ENCODE results near the gene PTHLH.

PTHLH gene

GRCh38 chr12:27957366-27957765 lies 15.2 kb downstream of the PTHLH start:
- TF ChIP-seq REST (IDR thresholded peaks at IDR 0.05; ENCODE audit: insufficient read depth in 1 of 2, low read depth in 2 of 2, low read length in 2 of 2): no peak
- TF ChIP-seq FOXP2 (optimal IDR thresholded peaks at IDR 0.05; ENCODE audit: borderline replicate concordance, extremely low read depth, extremely low read length, insufficient read depth): no peak
- no peak for TF ChIP-seq POLR2AphosphoS5 (IDR thresholded peaks at IDR 0.05; ENCODE audit: low read depth, low read length)
- no peak for TF ChIP-seq SIN3A (IDR thresholded peaks at IDR 0.05; ENCODE audit: borderline replicate concordance, insufficient read depth, low read length)
- no peak for TF ChIP-seq TAF1 (IDR thresholded peaks at IDR 0.05; ENCODE audit: borderline replicate concordance, insufficient read depth, low read length)

DNA sequence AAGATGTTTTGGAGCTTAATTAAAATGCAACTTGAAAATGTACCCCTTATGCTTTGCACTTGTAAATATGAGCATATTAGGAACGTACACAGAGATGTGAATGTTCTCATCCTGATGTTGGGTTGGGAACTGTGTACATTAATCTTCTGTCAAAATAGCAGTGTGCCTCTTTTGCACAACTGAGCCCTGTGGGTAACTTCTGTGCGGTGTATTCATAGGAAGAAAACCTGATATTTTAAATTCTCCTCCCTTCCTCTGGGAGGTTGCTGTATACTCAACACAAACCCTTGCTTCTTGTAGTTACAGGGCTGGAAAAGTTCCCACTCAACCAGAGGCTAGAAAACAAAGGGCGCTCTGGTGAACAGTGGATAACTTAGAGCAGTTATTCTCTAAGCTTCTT lies 18.7 kb downstream of the PTHLH start:
- no peak for TF ChIP-seq POLR2AphosphoS5 (IDR thresholded peaks at IDR 0.05; ENCODE audit: low read depth, low read length)
- no peak for TF ChIP-seq TAF1 (IDR thresholded peaks at IDR 0.05; ENCODE audit: borderline replicate concordance, insufficient read depth, low read length)
- no peak for TF ChIP-seq SIN3A (IDR thresholded peaks at IDR 0.05; ENCODE audit: borderline replicate concordance, insufficient read depth, low read length)
- no peak for TF ChIP-seq FOXP2 (optimal IDR thresholded peaks at IDR 0.05; ENCODE audit: borderline replicate concordance, extremely low read depth, extremely low read length, insufficient read depth)
- TF ChIP-seq REST (IDR thresholded peaks at IDR 0.05; ENCODE audit: insufficient read depth in 1 of 2, low read depth in 2 of 2, low read length in 2 of 2): no peak

GRCh38 chr12:27953348-27953747 lies 19.2 kb downstream of the PTHLH start:
- no peak for TF ChIP-seq REST (IDR thresholded peaks at IDR 0.05; ENCODE audit: insufficient read depth in 1 of 2, low read depth in 2 of 2, low read length in 2 of 2)
- TF ChIP-seq POLR2AphosphoS5 (IDR thresholded peaks at IDR 0.05; ENCODE audit: low read depth, low read length): no peak

DNA sequence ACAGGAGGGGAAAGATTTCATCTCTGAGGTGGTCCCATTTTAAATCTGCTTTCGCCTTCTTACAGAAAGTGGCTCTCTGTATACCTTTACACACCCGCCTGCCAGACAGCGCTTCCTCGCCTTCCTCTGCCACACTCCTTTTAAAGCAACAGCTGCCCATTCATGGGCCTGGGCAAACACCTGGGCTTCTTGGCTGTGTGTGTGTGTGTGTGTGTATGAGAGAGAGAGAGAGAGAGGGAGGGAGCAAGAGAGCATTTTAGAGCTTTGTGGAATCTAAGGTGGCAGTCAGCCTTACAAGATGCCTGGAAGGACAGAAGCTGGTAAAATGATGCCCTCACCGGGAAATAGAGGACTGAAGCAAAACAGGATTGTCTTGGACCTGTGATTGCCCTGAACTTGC lies 20.0 kb downstream of the PTHLH start:
- TF ChIP-seq FOXP2 (optimal IDR thresholded peaks at IDR 0.05; ENCODE audit: borderline replicate concordance, extremely low read depth, extremely low read length, insufficient read depth) (no peak), TAF1 (IDR thresholded peaks at IDR 0.05; ENCODE audit: borderline replicate concordance, insufficient read depth, low read length) (no peak), SIN3A (IDR thresholded peaks at IDR 0.05; ENCODE audit: borderline replicate concordance, insufficient read depth, low read length) (no peak), POLR2AphosphoS5 (IDR thresholded peaks at IDR 0.05; ENCODE audit: low read depth, low read length) (no peak)

DNA sequence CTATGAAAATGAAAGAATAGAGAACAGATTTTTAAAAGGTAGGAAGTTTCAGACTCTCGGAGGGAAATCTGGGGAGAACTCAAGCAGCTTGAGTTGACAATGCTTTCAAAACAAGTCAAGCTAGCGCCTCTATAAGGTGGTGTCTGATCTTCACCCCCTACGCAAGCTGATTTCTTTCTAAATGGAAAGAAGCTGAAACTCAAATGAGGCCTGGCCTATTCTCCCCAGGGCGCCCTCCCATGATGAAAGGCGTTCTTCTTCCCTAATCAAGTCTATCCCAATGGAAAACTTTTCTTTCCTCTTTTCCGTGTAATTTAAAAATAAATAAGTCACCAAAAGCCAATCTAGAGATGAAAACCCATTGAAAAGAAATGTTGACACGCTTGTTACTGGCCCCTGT lies 20.6 kb downstream of the PTHLH start:
- no peak for TF ChIP-seq POLR2AphosphoS5 (IDR thresholded peaks at IDR 0.05; ENCODE audit: low read depth, low read length)
- no peak for TF ChIP-seq FOXP2 (optimal IDR thresholded peaks at IDR 0.05; ENCODE audit: borderline replicate concordance, extremely low read depth, extremely low read length, insufficient read depth)
- no peak for TF ChIP-seq TAF1 (IDR thresholded peaks at IDR 0.05; ENCODE audit: borderline replicate concordance, insufficient read depth, low read length)
- no peak for TF ChIP-seq REST (IDR thresholded peaks at IDR 0.05; ENCODE audit: insufficient read depth in 1 of 2, low read depth in 2 of 2, low read length in 2 of 2)
